CD4-positive, alpha-beta T cell treated with Interleukin-21 for 1 hour (primary cell): ENCODE measurements around the gene PGAM1.
"Not testable (repeated sequence)": the region's sequence is repeated elsewhere in the genome, so short reads cannot be mapped to it uniquely, and the experiment has no call there.

ENCODE experiments used
- DNase-seq: peaks from one replicate; pipeline ENCODE4 v3.0.0-alpha.2; 2020

Gene PGAM1

GRCh38 chr10:97408496-97408992 lies 17.4 kb upstream of the PGAM1 start:
- DNase-seq = no peak

GRCh38 chr10:97411406-97411805 lies 14.6 kb upstream of the PGAM1 start:
- DNase-seq = no peak

GRCh38 chr10:97412891-97413304 lies 13.1 kb upstream of the PGAM1 start:
- DNase-seq = no peak

- no peak for DNase-seq
Observed at GRCh38 chr10:97416565-97416964, 9.4 kb upstream of the PGAM1 start.

GRCh38 chr10:97423757-97424098 lies 2.3 kb upstream of the PGAM1 start:
- DNase-seq = not testable (repeated sequence)

GRCh38 chr10:97426776-97427570 lies 982 bp downstream of the PGAM1 start:
- no peak for DNase-seq

GRCh38 chr10:97427571-97428179 lies 1.7 kb downstream of the PGAM1 start:
- peak; percentile 57 for DNase-seq

GRCh38 chr10:97428572-97428981 lies 2.6 kb downstream of the PGAM1 start:
- DNase-seq = peak; percentile 49

- no peak for DNase-seq
Observed at GRCh38 chr10:97434055-97434454, 8.1 kb downstream of the PGAM1 start.

- no peak for DNase-seq
Observed at GRCh38 chr10:97434557-97434956, 8.6 kb downstream of the PGAM1 start.

- no peak for DNase-seq
Observed at GRCh38 chr10:97435211-97435610, 9.2 kb downstream of the PGAM1 start.

GRCh38 chr10:97442277-97442676 lies 16.3 kb downstream of the PGAM1 start:
- no peak for DNase-seq

- no peak for DNase-seq
Observed at GRCh38 chr10:97444212-97444611, 18.2 kb downstream of the PGAM1 start.

GRCh38 chr10:97445357-97445721 lies 19.3 kb downstream of the PGAM1 start:
- DNase-seq = no peak

GRCh38 chr10:97445722-97446639 lies 20.0 kb downstream of the PGAM1 start, which contains the start of the genes EXOSC1 and ZDHHC16:
Gene EXOSC1 (minus strand): TSS chr10:97446006. CDS start chr10:97445985, 21 bp downstream.
Gene ZDHHC16 (plus strand): TSS chr10:97446175. CDS start chr10:97451676, 5,501 bp downstream.
- peak; percentile 94 for DNase-seq

- DNase-seq = no peak
Observed at GRCh38 chr10:97450828-97451227, 24.8 kb downstream of the PGAM1 start.

- DNase-seq = no peak
Observed at GRCh38 chr10:97451605-97452004, 25.6 kb downstream of the PGAM1 start.

- no peak for DNase-seq
Observed at GRCh38 chr10:97452352-97452751, 26.4 kb downstream of the PGAM1 start.

- no peak for DNase-seq
Observed at GRCh38 chr10:97454330-97455036, 28.5 kb downstream of the PGAM1 start.

GRCh38 chr10:97456034-97456685 lies 30.2 kb downstream of the PGAM1 start:
- DNase-seq = no peak

- no peak for DNase-seq
Observed at GRCh38 chr10:97456686-97457065, 30.7 kb downstream of the PGAM1 start.

- no peak for DNase-seq
Observed at GRCh38 chr10:97459111-97459510, 33.1 kb downstream of the PGAM1 start.
